ENCODE results near the gene TRMT10C. TPM values are rescaled to one million over a fixed set of nuclear protein-coding genes. Genes with fewer than 3 reads are reported as not detected.
"Not testable (repeated sequence)": the region's sequence is repeated elsewhere in the genome, so short reads cannot be mapped to it uniquely, and the experiment has no call there.

TRMT10C gene
- total RNA-seq, 1 donor: 38.4 TPM

DNA sequence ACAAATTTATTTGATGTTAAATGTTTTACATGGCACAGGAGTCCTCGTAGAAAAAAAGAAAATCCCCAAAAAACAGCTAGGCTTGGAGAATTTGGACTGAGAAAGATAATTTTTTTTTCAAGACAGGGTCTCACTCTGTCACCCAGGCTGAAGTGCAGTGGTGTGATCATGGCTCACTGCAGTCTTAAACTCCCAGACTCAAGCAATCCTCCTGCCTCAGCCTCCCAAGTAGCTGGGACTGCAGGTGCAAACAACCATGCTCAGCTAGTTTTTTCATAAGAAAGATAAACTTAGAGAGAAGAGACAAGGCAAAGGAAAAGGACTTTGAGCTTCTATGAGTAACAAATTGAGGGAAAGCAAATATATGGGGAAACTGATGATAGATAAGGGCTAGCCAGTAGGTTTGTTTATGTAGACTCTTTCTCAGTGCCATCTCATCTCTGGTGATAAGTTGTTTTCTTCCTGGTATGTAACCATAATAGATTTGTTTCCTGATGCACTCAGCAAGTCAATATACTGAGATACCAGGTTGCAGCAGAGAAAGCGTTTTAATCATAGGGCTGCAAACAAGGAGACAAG, 13.1 kb upstream of the TRMT10C start:
- no peak for TF ChIP-seq CTCF (IDR thresholded peaks at IDR 0.05; ENCODE audit: insufficient read depth, low read depth, low read length)
- no peak for DNase-seq (ENCODE audit: low read depth)
- no peak overlapping the region for H3K4me3 ChIP-seq (ENCODE audit: low read depth, low read length)

- no peak for TF ChIP-seq CTCF (IDR thresholded peaks at IDR 0.05; ENCODE audit: insufficient read depth, low read depth, low read length)
- no peak for DNase-seq (ENCODE audit: low read depth)
- no peak overlapping the region for H3K4me3 ChIP-seq (ENCODE audit: low read depth, low read length)
Observed at GRCh38 chr3:101549473-101549872, 12.2 kb upstream of the TRMT10C start.

DNA sequence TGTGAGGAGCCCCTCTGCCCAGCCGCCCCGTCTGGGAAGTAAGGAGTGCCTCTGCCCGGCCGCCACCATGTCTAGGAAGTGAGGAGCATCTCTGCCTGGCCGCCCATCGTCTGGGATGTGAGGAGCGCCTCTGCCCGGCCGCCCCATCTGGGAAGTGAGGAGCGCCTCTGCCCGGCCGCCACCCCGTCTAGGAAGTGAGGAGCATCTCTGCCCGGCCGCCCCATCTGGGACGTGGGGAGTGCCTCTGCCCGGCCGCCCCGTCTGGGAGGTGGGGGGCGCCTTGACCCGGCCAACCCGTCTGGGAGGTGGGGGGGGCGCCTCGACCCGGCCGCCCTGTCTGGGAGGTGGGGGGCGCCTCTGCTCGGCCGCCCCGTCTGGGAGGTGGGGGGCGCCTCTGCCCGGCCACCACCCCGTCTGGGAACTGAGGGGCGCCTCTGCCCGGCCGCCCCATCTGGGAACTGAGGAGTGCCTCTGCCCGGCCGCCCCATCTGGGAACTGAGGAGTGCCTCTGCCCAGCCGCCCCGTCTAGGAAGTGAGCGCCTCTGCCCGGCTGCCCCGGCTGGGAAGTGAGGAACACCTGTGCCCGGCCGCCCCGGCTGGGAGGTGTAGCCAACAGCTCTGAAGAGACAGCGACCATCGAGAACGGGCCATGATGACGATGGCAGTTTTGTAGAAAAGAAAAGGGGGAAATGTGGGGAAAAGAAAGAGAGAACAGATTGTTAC, 10.1 kb upstream of the TRMT10C start:
- H3K4me3 ChIP-seq (ENCODE audit: low read depth, low read length); DNase-seq (ENCODE audit: low read depth): not testable (repeated sequence)

GRCh38 chr3:101553381-101553780, 8.3 kb upstream of the TRMT10C start:
- not testable (repeated sequence) for DNase-seq (ENCODE audit: low read depth); H3K4me3 ChIP-seq (ENCODE audit: low read depth, low read length)

GRCh38 chr3:101556064-101556463, 5.6 kb upstream of the TRMT10C start:
- DNase-seq (ENCODE audit: low read depth): no peak
- H3K4me3 ChIP-seq (ENCODE audit: low read depth, low read length): no peak overlapping the region
- TF ChIP-seq CTCF (IDR thresholded peaks at IDR 0.05; ENCODE audit: insufficient read depth, low read depth, low read length): no peak

DNA sequence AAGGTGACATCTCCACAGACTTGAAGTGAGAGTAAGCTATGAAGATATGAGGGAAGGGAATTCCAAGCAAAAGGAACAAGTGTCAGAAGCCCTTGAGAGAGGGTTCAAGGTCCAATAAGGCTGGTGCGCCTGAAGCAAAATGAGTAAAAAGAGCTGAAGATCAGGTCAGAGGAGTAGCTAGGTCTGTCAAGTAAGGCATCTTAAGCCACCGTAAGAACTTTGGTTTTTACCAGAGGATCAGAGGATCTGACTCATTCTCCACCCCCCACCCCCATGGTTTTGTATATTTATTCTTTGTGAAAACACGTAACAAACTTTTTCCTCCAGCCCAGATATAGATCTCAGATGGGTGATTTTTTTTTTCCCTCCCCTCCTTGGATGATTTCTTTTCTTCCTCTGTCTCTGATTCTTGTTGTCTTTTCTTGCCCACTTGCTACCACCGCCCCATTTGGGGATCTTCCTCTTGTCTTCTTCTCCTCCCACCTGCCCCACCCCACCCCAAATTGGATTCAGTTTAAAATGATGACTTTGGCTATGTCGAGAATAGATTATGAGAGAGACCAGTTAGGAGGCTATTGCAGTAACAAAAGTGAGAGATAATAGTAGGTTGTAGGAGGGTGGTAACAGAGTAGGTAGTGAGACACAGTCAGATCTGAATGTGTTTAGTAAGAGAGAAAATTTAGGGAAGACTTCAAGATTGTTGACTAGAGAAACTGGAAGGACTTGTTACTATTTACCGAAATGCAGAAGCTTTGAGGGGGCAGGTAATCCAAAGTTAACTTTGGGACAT, 6.1 kb downstream of the TRMT10C start:
- no peak overlapping the region for H3K4me3 ChIP-seq (ENCODE audit: low read depth, low read length)
- peak; percentile 51 for DNase-seq (ENCODE audit: low read depth)
- TF ChIP-seq CTCF (IDR thresholded peaks at IDR 0.05; ENCODE audit: insufficient read depth, low read depth, low read length): no peak

- no peak for TF ChIP-seq CTCF (IDR thresholded peaks at IDR 0.05; ENCODE audit: insufficient read depth, low read depth, low read length)
- DNase-seq (ENCODE audit: low read depth): no peak
- H3K4me3 ChIP-seq (ENCODE audit: low read depth, low read length): no peak overlapping the region
Observed at GRCh38 chr3:101571028-101571895, 9.6 kb downstream of the TRMT10C start.
